Caco-2 (cell line): ENCODE data around the gene M6PR. TPM values are rescaled to one million over a fixed set of nuclear protein-coding genes. Genes with fewer than 3 reads are reported as not detected.
"Not testable (repeated sequence)": the region's sequence is repeated elsewhere in the genome, so short reads cannot be mapped to it uniquely, and the experiment has no call there.

Experiments
- BruUV-seq: library from RNA; stranded (reverse); fragments of 400-500 nt; replicated peaks from 2 replicates; lab custom pipeline; 2021; lab: Mats Ljungman, UMichigan
- CTCF ChIA-PET: fragments of 300-600 bp; sonication (Branson Sonifier 250); formaldehyde crosslinking; loops from one replicate; lab custom pipeline; 2022; ENCODE audit warnings: antibody characterized with exemption; lab: Charles Lee
- POLR2A ChIA-PET: fragments of 300-600 bp; sonication (Branson Sonifier 250); formaldehyde crosslinking; loops from one replicate; lab custom pipeline; 2022; ENCODE audit warnings: antibody characterized with exemption; lab: Charles Lee
- DNase-seq, 2 experiments: peaks; one replicate each; pipeline versions ENCODE4 v3.0.0 to v3.0.0-alpha.2; 2020 to 2022
- H3K27me3 ChIP-seq: replicated peaks from 2 replicates; pipeline ENCODE4 v1.6.0; 2011; ENCODE audit warnings: low read length; ENCODE audit not compliant: control insufficient read depth, insufficient read depth
- H3K36me3 ChIP-seq: 2 replicates; pipeline ENCODE4 v1.5.1; 2011; ENCODE audit warnings: low read length; ENCODE audit not compliant: control insufficient read depth, insufficient read depth
- H3K4me1 ChIP-seq: fragments of 250-450 bp; sonication (Bioruptor Pico); 2 replicates; pipeline ENCODE4 v1.5.1; 2020; ENCODE audit warnings: mild to moderate bottlenecking
- H3K4me3 ChIP-seq: 2 replicates; pipeline ENCODE4 v1.5.1; 2011; ENCODE audit warnings: low read depth, mild to moderate bottlenecking, control low read depth, low read length
- H3K9me3 ChIP-seq: fragments of 250-450 bp; sonication (Bioruptor Pico); 2 replicates; pipeline ENCODE4 v1.5.1; 2020; ENCODE audit warnings: mild to moderate bottlenecking, moderate library complexity
- H3K27ac Mint-ChIP-seq: one replicate; pipeline ENCODE4 v1.8.0; 2022; ENCODE audit warnings: mixed read lengths; ENCODE audit not compliant: unreplicated experiment
- H3K27me3 Mint-ChIP-seq: one replicate; pipeline ENCODE4 v1.8.0; 2022; ENCODE audit warnings: mixed read lengths; ENCODE audit not compliant: insufficient read depth, unreplicated experiment
- H3K36me3 Mint-ChIP-seq: one replicate; pipeline ENCODE4 v1.8.0; 2022; ENCODE audit warnings: mild to moderate bottlenecking, mixed read lengths; ENCODE audit not compliant: insufficient read depth, unreplicated experiment
- H3K4me1 Mint-ChIP-seq: one replicate; pipeline ENCODE4 v1.8.0; 2022; ENCODE audit warnings: low read depth, mixed read lengths; ENCODE audit not compliant: unreplicated experiment
- H3K4me3 Mint-ChIP-seq: one replicate; pipeline ENCODE4 v1.8.0; 2022; ENCODE audit warnings: mild to moderate bottlenecking, moderate library complexity, mixed read lengths; ENCODE audit not compliant: unreplicated experiment
- H3K9me3 Mint-ChIP-seq: one replicate; pipeline ENCODE4 v1.8.0; 2022; ENCODE audit warnings: mixed read lengths; ENCODE audit not compliant: unreplicated experiment
- intact Hi-C: fragments of 100-400 bp; cut with micrococcal nuclease; formaldehyde crosslinking; loops from one replicate; pipeline ENCODE4 v1.10.0; 2022; ENCODE audit not compliant: unreplicated experiment
- total RNA-seq: library from RNA; stranded (reverse); gene quantifications from 2 replicates; pipeline ENCODE4 v1.2.3, GENCODE V29; 2022
- TF ChIP-seq, protein P1 (sequence below), 2 experiments: fragments of 200-600 bp in 1 of 2; IDR thresholded peaks; 1 replicate in 1 of 2; 2 replicates in 1 of 2; pipeline versions ENCODE4 v1.5.1 to v1.8.0; 2011 to 2022; ENCODE audit warnings: antibody characterized with exemption in 1 of 2, control low read depth in 1 of 2, inconsistent platforms in 1 of 2, low read depth in 1 of 2, low read length in 1 of 2, mild to moderate bottlenecking in 1 of 2, moderate library complexity in 1 of 2; ENCODE audit not compliant: insufficient read depth in 1 of 2, severe bottlenecking in 1 of 2, unreplicated experiment in 1 of 2

M6PR gene
- total RNA-seq, 1 experiment from 2014 or later: 310 TPM

GRCh38 chr12:8936735-8937134 lies 12.7 kb downstream of the M6PR start:
- H3K9me3 ChIP-seq: no peaks in the 10 kb centered on the region
- intact Hi-C loops: no loop called here
- BruUV-seq: no TSS peak
- Mint-ChIP-seq H3K4me3 (no peak overlapping the region), H3K36me3 (peaks cover 17% of the 10 kb centered on the region), H3K27me3 (no peaks in the 10 kb centered on the region), H3K27ac (no peak overlapping the region), H3K9me3 (no peaks in the 10 kb centered on the region), H3K4me1 (no peaks in the 10 kb centered on the region)
- TF ChIP-seq, protein P1, sequence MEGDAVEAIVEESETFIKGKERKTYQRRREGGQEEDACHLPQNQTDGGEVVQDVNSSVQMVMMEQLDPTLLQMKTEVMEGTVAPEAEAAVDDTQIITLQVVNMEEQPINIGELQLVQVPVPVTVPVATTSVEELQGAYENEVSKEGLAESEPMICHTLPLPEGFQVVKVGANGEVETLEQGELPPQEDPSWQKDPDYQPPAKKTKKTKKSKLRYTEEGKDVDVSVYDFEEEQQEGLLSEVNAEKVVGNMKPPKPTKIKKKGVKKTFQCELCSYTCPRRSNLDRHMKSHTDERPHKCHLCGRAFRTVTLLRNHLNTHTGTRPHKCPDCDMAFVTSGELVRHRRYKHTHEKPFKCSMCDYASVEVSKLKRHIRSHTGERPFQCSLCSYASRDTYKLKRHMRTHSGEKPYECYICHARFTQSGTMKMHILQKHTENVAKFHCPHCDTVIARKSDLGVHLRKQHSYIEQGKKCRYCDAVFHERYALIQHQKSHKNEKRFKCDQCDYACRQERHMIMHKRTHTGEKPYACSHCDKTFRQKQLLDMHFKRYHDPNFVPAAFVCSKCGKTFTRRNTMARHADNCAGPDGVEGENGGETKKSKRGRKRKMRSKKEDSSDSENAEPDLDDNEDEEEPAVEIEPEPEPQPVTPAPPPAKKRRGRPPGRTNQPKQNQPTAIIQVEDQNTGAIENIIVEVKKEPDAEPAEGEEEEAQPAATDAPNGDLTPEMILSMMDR (IDR thresholded peaks at IDR 0.05; ENCODE audit: insufficient read depth in 1 of 2, low read depth in 1 of 2, low read length in 1 of 2, severe bottlenecking in 1 of 2, unreplicated experiment in 1 of 2): no peak
- H3K36me3 ChIP-seq: no peaks in the 10 kb centered on the region
- DNase-seq: no peak
- ChIA-PET CTCF (no interaction called here), POLR2A (no interaction called here)
- no peaks in the 10 kb centered on the region for H3K27me3 ChIP-seq
- H3K4me3 ChIP-seq: no peak overlapping the region
- no peaks in the 10 kb centered on the region for H3K4me1 ChIP-seq

DNA sequence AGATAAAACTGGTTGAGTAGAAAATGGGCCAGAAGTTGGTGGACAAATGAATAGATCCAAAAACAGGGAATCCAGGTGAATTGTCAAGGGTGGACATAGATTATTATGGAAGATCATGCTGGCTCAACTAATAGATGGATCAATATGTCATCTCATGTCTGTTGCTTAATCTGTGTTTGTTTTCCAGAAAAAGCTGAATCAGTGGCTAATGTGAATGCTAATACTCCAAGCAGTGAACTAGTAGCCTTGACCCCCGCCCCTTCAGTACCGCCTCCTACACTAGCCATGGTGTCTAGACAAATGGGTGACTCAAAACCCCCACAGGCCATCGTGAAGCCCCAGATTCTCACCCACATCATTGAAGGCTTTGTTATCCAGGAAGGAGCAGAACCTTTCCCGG lies 15.4 kb downstream of the M6PR start:
- H3K27ac Mint-ChIP-seq, H3K9me3 Mint-ChIP-seq, H3K36me3 Mint-ChIP-seq, BruUV-seq, H3K4me3 ChIP-seq, H3K9me3 ChIP-seq, H3K36me3 ChIP-seq, POLR2A ChIA-PET, DNase-seq, H3K27me3 Mint-ChIP-seq, H3K4me1 Mint-ChIP-seq, intact Hi-C loops, H3K27me3 ChIP-seq, CTCF ChIA-PET, H3K4me3 Mint-ChIP-seq, H3K4me1 ChIP-seq: not testable (repeated sequence)

GRCh38 chr12:8932464-8932863 lies 17.0 kb downstream of the M6PR start:
- CTCF ChIA-PET, H3K27me3 Mint-ChIP-seq, H3K4me3 Mint-ChIP-seq, H3K4me3 ChIP-seq, H3K9me3 ChIP-seq, H3K27ac Mint-ChIP-seq, H3K9me3 Mint-ChIP-seq, H3K36me3 ChIP-seq, H3K4me1 Mint-ChIP-seq, H3K36me3 Mint-ChIP-seq, DNase-seq, intact Hi-C loops, BruUV-seq, H3K27me3 ChIP-seq, H3K4me1 ChIP-seq, POLR2A ChIA-PET: not testable (repeated sequence)

- H3K36me3 ChIP-seq, H3K36me3 Mint-ChIP-seq, CTCF ChIA-PET, DNase-seq, H3K4me3 ChIP-seq, H3K27me3 ChIP-seq, BruUV-seq, POLR2A ChIA-PET, H3K9me3 Mint-ChIP-seq, H3K4me1 Mint-ChIP-seq, H3K27me3 Mint-ChIP-seq, H3K4me3 Mint-ChIP-seq, intact Hi-C loops, H3K9me3 ChIP-seq, H3K27ac Mint-ChIP-seq, H3K4me1 ChIP-seq: not testable (repeated sequence)
Observed at GRCh38 chr12:8930655-8931323, 18.7 kb downstream of the M6PR start.
